Activated T-helper 17 cell treated with anti-CD3 and anti-CD28 coated beads, Interleukin-2, amount 50 U/mL, for 72 hours (primary cell): ENCODE results near the gene ZNF232. TPM values are rescaled to one million over a fixed set of nuclear protein-coding genes. Genes with fewer than 3 reads are reported as not detected.
"Not testable (repeated sequence)": the region's sequence is repeated elsewhere in the genome, so short reads cannot be mapped to it uniquely, and the experiment has no call there.

Source experiments
- ATAC-seq: fragments of 150-1000 bp; cut with Tn5 transposase; replicated peaks from 2 replicates; pipeline ENCODE4 v1.10.0; 2021; ENCODE audit warnings: mild to moderate bottlenecking, moderate library complexity
- H3K27ac Mint-ChIP-seq: one replicate; pipeline ENCODE4 v1.8.0; 2022; ENCODE audit warnings: mixed read lengths
- H3K27me3 Mint-ChIP-seq: one replicate; pipeline ENCODE4 v1.8.0; 2022; ENCODE audit warnings: mixed read lengths
- H3K36me3 Mint-ChIP-seq: one replicate; pipeline ENCODE4 v1.8.0; 2022; ENCODE audit warnings: low read depth, mild to moderate bottlenecking, mixed read lengths
- H3K4me1 Mint-ChIP-seq: one replicate; pipeline ENCODE4 v1.8.0; 2022; ENCODE audit warnings: mixed read lengths
- H3K4me3 Mint-ChIP-seq: one replicate; pipeline ENCODE4 v1.8.0; 2022; ENCODE audit warnings: mild to moderate bottlenecking, mixed read lengths
- H3K9me3 Mint-ChIP-seq: one replicate; pipeline ENCODE4 v1.8.0; 2022; ENCODE audit warnings: mixed read lengths
- total RNA-seq, 2 donors: library from RNA; stranded (reverse); gene quantifications; one replicate each; pipeline ENCODE4 v1.2.3, GENCODE V29; 2022

The ZNF232 gene
- total RNA-seq, 2 donors from 2014 or later, result 10.7 to 16.3 TPM

- no peak for ATAC-seq
- Mint-ChIP-seq H3K4me3 (no peak overlapping the region), H3K27me3 (no peaks in the 10 kb centered on the region), H3K9me3 (no peaks in the 10 kb centered on the region), H3K27ac (no peak overlapping the region), H3K36me3 (no peaks in the 10 kb centered on the region), H3K4me1 (no peaks in the 10 kb centered on the region)
Observed at GRCh38 chr17:5133311-5133710, 21.6 kb upstream of the ZNF232 start.

- not testable (repeated sequence) for H3K36me3 Mint-ChIP-seq, H3K27me3 Mint-ChIP-seq
Observed at GRCh38 chr17:5132503-5133225, 21.0 kb upstream of the ZNF232 start.

GRCh38 chr17:5131799-5132502, 20.3 kb upstream of the ZNF232 start:
- H3K36me3 Mint-ChIP-seq, ATAC-seq, H3K9me3 Mint-ChIP-seq, H3K27me3 Mint-ChIP-seq, H3K4me1 Mint-ChIP-seq, H3K27ac Mint-ChIP-seq, H3K4me3 Mint-ChIP-seq: not testable (repeated sequence)

More at GRCh38 chr17:5132503-5133225, 21.0 kb upstream of the ZNF232 start:
- H3K4me3 Mint-ChIP-seq, H3K4me1 Mint-ChIP-seq, ATAC-seq, H3K27ac Mint-ChIP-seq, H3K9me3 Mint-ChIP-seq: not testable (repeated sequence)

- Mint-ChIP-seq H3K4me3 (no peak overlapping the region), H3K27me3 (peaks cover 10% of the 10 kb centered on the region), H3K9me3 (no peaks in the 10 kb centered on the region), H3K4me1 (no peaks in the 10 kb centered on the region), H3K27ac (peak overlapping the region; percentile 7), H3K36me3 (no peaks in the 10 kb centered on the region)
- ATAC-seq, result no peak
Observed at GRCh38 chr17:5131146-5131715, 19.6 kb upstream of the ZNF232 start.

- H3K9me3 Mint-ChIP-seq, ATAC-seq, H3K4me3 Mint-ChIP-seq, H3K36me3 Mint-ChIP-seq, H3K4me1 Mint-ChIP-seq, H3K27ac Mint-ChIP-seq: not testable (repeated sequence)
- peaks cover 12% of the 10 kb centered on the region for H3K27me3 Mint-ChIP-seq
Observed at GRCh38 chr17:5130687-5131086, 19.0 kb upstream of the ZNF232 start.

- H3K27ac Mint-ChIP-seq, H3K36me3 Mint-ChIP-seq, H3K4me1 Mint-ChIP-seq, H3K9me3 Mint-ChIP-seq, H3K4me3 Mint-ChIP-seq, ATAC-seq: not testable (repeated sequence)
- H3K27me3 Mint-ChIP-seq, result peaks cover 12% of the 10 kb centered on the region
Observed at GRCh38 chr17:5130261-5130660, 18.6 kb upstream of the ZNF232 start.

GRCh38 chr17:5129770-5130169, 18.1 kb upstream of the ZNF232 start:
- H3K9me3 Mint-ChIP-seq, H3K4me3 Mint-ChIP-seq, H3K27ac Mint-ChIP-seq, H3K4me1 Mint-ChIP-seq, ATAC-seq, H3K36me3 Mint-ChIP-seq: not testable (repeated sequence)
- H3K27me3 Mint-ChIP-seq, result peaks cover 12% of the 10 kb centered on the region

- no peak for ATAC-seq
Observed at GRCh38 chr17:5128905-5129535, 17.3 kb upstream of the ZNF232 start.

GRCh38 chr17:5128387-5128786, 16.7 kb upstream of the ZNF232 start:
- H3K27ac Mint-ChIP-seq, ATAC-seq, H3K4me1 Mint-ChIP-seq, H3K4me3 Mint-ChIP-seq, H3K9me3 Mint-ChIP-seq, H3K36me3 Mint-ChIP-seq: not testable (repeated sequence)
- H3K27me3 Mint-ChIP-seq, result peaks cover 22% of the 10 kb centered on the region

More at GRCh38 chr17:5128905-5129535, 17.3 kb upstream of the ZNF232 start:
- Mint-ChIP-seq H3K36me3 (no peaks in the 10 kb centered on the region), H3K4me1 (no peaks in the 10 kb centered on the region), H3K27me3 (peaks cover 17% of the 10 kb centered on the region), H3K27ac (no peak overlapping the region), H3K9me3 (no peaks in the 10 kb centered on the region), H3K4me3 (no peak overlapping the region)

- no peak overlapping the region for H3K27ac Mint-ChIP-seq
Observed at GRCh38 chr17:5127910-5128309, 16.2 kb upstream of the ZNF232 start.

GRCh38 chr17:5126719-5127488, 15.2 kb upstream of the ZNF232 start:
- no peaks in the 10 kb centered on the region for H3K36me3 Mint-ChIP-seq
- peaks cover 25% of the 10 kb centered on the region for H3K27me3 Mint-ChIP-seq
- no peak overlapping the region for H3K27ac Mint-ChIP-seq
- no peaks in the 10 kb centered on the region for H3K4me1 Mint-ChIP-seq
- no peak for ATAC-seq
- no peaks in the 10 kb centered on the region for H3K9me3 Mint-ChIP-seq
- H3K4me3 Mint-ChIP-seq, result no peak overlapping the region

More at GRCh38 chr17:5127910-5128309, 16.2 kb upstream of the ZNF232 start:
- H3K36me3 Mint-ChIP-seq, result no peaks in the 10 kb centered on the region
- H3K27me3 Mint-ChIP-seq, result peaks cover 22% of the 10 kb centered on the region
- no peaks in the 10 kb centered on the region for H3K9me3 Mint-ChIP-seq
- no peak for ATAC-seq
- no peaks in the 10 kb centered on the region for H3K4me1 Mint-ChIP-seq
- H3K4me3 Mint-ChIP-seq, result no peak overlapping the region

- H3K36me3 Mint-ChIP-seq, H3K27ac Mint-ChIP-seq, ATAC-seq, H3K9me3 Mint-ChIP-seq, H3K4me1 Mint-ChIP-seq, H3K4me3 Mint-ChIP-seq: not testable (repeated sequence)
- peaks cover 37% of the 10 kb centered on the region for H3K27me3 Mint-ChIP-seq
Observed at GRCh38 chr17:5124896-5125295, 13.2 kb upstream of the ZNF232 start.

- H3K4me3 Mint-ChIP-seq, H3K4me1 Mint-ChIP-seq, H3K27ac Mint-ChIP-seq, H3K36me3 Mint-ChIP-seq, ATAC-seq, H3K9me3 Mint-ChIP-seq: not testable (repeated sequence)
- H3K27me3 Mint-ChIP-seq, result peaks cover 37% of the 10 kb centered on the region
Observed at GRCh38 chr17:5124125-5124760, 12.6 kb upstream of the ZNF232 start.
